ENCODE measurements around the gene UPK1A.
A peak's percentile ranks its signal among the peaks of the same experiment; 100 is the strongest.

The UPK1A gene

DNA sequence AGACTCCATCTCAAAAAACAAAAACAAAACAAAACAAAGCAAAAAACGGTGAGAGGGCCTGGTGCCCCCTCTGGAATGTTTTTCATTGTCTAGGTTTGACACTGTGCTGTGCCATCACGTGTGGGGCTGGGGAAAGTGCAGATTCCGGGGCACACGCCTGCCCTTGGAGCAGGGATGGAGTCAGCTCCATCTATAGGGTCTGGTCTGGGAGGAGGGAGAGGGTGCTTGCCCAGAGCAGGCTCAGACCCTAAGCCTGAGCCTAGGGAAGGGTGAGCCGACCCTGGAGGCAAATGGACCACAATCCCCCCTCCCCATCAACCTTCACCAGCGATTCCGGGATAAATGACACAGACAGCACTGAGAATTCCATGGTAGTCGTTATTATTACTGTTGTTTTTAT, 27.1 kb downstream of the UPK1A start:
- no peak for DNase-seq

GRCh38 chr19:35693835-35694599, 27.7 kb downstream of the UPK1A start:
- DNase-seq = peak; percentile 88

DNA sequence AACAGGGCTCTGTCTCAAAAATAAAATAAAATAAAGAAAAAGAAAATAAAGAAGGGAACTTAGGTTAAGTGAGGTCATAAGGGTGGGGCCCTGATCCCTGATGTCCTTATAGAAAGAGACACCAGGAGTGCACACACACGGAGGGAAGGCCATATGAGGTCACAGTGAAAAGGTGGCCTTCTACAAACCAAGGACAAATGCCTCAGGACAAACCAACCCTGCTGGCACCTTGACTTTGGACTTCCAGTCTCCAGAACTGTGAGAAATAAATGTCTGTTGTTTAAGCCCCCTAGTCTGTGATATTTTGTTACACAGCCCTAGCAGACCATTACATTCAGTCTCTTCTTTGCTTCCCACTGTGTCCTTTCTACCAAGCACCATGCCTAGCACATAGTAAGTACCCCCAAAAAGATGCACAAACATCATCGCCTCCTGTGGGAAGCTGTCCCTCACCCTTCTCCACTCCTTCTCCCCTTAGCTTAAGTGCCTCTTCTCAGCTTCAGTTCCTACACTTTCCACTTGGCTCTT, 29.6 kb downstream of the UPK1A start:
- no peak for DNase-seq

DNA sequence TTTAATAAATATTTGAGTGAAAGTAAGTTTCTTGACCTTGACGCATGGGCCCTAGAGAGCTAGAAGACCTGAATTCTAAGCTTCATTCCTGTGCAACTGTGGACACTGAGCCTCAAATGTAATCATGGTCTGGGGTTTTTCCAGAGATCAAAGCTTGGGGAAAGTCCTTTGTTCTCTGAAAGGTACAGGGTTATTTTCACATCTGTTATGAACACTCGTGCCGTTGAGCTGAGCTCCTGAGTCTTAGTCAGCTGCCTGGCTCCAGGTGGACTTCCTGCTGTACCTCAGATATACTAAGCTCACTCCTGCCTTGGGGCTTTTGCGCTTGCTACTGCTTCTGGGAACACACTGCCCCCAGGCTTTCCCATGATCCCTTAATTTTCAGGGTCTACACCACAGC, 30.5 kb downstream of the UPK1A start:
- no peak for DNase-seq

- peak; percentile 97 for DNase-seq
These were observed 36.1 kb downstream of the UPK1A start for GRCh38 chr19:35702223-35703012.

DNA sequence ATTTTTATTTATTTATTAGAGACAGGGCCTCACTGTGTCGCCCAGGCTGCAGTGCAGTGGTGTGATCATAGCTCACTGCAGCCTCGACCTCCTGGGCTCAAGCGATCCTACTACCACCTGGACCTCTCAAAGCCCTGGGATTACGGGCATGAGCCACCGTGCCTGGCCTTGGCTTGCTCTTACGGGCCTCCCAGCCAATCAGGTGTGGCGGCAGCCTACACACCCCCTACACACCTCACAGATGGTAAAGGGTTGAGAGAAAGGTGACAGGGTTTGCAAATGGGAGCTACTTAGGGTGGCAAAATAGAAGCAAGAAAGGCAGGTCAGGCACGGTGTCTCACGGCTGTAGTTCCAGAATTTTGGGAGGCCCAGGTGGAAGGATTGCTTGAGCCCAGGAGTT, 37.0 kb downstream of the UPK1A start:
- DNase-seq = no peak

DNA sequence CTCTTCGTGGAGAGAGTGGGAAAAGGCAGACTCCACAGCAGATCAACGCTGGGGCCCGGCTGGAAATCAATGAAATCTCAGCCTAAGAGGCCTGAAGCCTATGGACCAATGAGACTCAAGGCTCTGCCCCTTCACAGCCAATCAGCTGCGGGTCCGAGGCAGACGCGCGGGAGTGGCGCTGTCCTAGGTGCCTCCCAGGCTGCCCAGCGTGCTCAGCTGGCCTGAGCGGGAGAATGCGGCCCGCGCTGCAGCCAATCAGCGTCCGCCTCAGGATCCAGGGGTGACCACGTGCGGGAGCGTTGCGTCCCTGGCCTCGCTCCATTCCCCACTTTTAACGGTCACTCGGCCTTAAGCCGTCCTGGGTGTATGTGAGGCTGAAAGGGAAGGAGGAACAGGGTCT, 37.9 kb downstream of the UPK1A start, which contains the start of gene ZBTB32:
Gene ZBTB32, plus strand, starts transcription at position 341 of the 400 bp plus-strand sequence. CDS start 10,069 bp downstream, outside the sequence.
- peak; percentile 61 for DNase-seq

- DNase-seq = no peak
These were observed 42.1 kb downstream of the UPK1A start for GRCh38 chr19:35708391-35708790.

DNA sequence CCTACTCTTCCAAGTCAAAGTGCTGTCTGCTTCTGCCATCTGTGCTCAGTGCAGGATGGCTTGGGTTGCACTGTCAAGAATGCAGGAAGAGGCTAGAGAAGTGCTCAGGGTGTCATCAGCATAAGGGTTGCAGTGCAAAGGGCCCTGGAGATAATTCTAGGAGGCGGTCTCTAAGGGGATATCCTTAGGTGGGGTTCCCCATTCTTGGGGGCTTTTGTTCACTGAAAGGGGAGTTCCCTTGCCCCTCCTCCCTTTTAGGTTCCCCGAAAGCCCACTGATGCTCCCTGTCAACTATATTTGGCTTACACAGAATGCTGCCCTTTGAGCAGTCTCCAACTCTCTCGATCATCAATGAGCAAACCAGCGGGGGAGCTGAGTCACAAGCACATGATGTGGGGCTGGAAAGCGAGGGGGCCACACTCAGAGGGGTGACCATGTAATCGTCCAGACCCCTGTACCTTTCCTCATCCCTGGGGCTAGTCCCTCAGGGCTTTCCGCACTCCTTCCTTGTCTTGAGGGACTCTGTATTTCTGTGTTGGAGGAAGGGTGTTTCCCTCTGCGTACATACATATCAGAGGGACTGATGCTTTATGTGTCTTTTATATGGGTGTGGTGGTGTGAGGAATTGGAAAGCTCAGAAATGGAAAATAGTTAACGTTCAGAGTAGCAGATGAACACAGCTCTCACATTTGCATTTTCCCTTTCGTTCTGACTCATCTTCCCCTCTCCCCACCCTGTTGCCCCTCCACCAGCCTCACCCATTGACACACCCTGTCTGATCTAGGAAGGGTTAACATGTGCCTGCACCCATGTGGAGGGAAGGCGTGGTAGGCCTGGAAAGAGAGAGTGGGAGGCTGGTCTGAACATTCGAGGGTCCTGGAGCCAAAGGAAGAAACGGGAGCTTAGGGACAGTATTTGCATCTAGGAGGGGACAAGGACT, 44.7 kb downstream of the UPK1A start:
- no peak for DNase-seq

DNA sequence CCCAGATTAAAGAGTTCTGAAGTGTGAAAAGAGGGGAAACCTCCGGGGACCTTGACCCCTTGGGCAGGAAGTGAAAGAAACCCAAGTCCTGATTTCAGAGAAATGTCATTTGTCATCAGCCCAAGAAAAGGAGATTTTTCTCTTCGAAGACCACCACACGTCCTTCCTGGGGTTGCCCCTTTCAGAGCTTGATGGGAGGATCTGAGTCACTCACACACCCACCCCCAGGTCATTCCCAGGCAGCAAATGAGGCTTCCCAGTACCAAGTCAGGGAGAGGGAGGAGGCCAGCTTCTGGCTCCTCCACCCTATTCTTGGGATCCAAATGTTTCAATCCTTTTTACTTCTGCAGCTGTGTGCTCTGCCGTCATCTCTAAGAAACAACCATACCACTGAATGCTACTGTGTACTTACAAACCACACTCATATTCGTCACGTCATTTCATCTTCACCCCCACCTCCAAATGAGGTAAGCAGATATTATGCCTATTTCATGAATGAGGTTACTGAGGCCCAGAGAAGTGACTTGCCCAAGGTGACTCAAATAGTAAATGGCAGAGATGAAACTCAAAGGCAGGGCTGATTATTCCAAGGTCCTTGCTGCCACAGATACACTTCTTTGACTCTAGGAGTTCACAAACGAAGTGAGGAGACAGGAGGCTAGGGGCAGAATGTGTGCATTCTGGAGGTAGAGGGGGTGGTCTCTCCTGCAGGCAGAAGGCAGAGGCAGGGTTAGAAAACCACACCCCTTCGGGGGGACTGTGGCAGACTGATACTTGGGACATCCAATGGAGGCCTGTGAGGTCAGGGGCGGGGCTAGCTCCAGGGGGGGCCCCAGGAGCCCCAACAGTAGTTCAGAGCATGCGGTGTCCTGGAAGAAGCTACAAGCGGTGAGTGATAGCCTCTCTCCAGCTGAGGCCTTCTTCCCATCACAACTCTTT, 46.5 kb downstream of the UPK1A start:
- no peak for DNase-seq

GRCh38 chr19:35713506-35713850, 47.2 kb downstream of the UPK1A start:
- DNase-seq = no peak

DNA sequence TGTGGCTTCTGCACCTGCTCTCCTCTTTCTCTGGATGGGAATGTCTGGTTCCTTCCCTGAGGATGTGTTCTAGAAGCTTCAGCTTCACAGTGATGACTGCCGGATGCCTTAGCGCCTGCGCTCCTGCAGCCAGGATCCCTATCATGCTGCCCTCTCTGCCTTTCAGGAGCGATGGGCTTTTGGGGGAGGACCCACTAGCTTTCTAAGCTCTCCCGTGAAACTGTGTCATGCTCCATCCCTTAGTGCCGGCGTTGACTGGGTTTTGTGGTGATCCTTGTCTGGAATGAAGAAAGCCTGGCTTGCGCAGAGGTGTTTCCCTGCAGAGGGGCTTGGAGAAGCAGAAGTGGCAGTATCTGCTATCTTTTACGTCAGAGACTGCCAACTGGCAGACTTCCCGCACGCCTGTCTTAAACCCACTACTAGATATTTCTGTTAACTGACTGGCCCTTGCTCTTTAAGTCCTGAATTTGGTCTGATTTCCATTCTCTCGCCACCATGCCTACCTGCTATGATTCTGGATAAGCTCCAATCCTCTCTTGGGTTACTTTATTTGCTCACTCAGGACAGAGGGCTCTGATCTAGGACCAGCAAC, 47.7 kb downstream of the UPK1A start:
- DNase-seq = no peak

DNA sequence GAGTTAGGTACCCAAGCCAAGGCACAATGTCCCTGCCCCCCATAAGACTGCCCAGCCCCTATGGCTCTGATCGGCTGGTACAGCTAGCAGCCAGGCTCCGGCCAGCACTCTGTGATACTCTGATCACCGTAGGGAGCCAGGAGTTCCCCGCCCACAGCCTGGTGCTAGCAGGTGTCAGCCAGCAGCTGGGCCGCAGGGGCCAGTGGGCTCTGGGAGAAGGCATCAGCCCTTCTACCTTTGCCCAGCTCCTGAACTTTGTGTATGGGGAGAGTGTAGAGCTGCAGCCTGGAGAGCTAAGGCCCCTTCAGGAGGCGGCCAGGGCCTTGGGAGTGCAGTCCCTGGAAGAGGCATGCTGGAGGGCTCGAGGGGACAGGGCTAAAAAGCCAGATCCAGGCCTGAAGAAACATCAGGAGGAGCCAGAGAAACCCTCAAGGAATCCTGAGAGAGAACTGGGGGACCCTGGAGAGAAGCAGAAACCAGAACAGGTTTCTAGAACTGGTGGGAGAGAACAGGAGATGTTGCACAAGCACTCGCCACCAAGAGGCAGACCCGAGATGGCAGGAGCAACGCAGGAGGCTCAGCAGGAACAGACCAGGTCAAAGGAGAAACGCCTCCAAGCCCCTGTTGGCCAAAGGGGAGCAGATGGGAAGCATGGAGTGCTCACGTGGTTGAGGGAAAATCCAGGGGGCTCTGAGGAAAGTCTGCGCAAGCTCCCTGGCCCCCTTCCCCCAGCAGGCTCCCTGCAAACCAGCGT, 48.5 kb downstream of the UPK1A start:
- no peak for DNase-seq

DNA sequence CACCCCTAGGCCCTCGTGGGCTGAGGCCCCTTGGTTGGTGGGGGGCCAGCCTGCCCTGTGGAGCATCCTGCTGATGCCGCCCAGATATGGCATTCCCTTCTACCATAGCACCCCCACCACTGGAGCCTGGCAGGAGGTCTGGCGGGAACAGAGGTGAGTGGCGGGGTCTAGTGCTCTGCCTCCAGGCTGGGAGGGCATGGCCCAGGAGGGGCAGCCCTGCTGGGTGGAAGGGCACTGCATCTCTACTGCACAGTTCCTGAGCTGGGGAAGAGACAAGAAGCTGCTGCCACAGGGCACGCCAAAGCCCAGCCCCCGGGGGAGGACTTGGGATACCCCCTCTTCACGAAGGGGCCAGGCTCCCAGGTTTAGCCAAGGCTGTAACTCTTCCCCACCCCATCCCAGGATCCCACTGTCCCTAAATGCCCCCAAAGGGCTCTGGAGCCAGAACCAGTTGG, 49.1 kb downstream of the UPK1A start:
- no peak for DNase-seq

GRCh38 chr19:35715981-35716800, 49.9 kb downstream of the UPK1A start:
- no peak for DNase-seq

- DNase-seq = peak; percentile 85
These were observed 50.7 kb downstream of the UPK1A start for GRCh38 chr19:35716801-35717664.

GRCh38 chr19:35717665-35718344, 51.5 kb downstream of the UPK1A start, which contains the start of gene KMT2B:
Gene KMT2B (plus strand): TSS chr19:35718003. CDS start chr19:35718019, 16 bp downstream.
- peak; percentile 98 for DNase-seq

All from fibroblast of skin of scalp (primary cell).